HFF-Myc (cell line): ENCODE results near the gene SLC25A26.

Experiments used
- DNase-seq: peaks from one replicate; pipeline ENCODE4 v3.0.0-alpha.2; 2011; ENCODE audit warnings: low read depth; ENCODE audit errors: extremely low read depth
- H3K4me3 ChIP-seq: replicated peaks from 2 replicates; pipeline ENCODE4 v1.5.1; 2011; ENCODE audit warnings: low read depth, mild to moderate bottlenecking, control low read depth, low read length
- TF ChIP-seq, protein P1 (sequence below): IDR thresholded peaks from 2 replicates; pipeline ENCODE4 v1.5.1; 2012; ENCODE audit warnings: mild to moderate bottlenecking, low read depth, low read length, control low read depth; ENCODE audit errors: missing control alignments

SLC25A26 gene

DNA sequence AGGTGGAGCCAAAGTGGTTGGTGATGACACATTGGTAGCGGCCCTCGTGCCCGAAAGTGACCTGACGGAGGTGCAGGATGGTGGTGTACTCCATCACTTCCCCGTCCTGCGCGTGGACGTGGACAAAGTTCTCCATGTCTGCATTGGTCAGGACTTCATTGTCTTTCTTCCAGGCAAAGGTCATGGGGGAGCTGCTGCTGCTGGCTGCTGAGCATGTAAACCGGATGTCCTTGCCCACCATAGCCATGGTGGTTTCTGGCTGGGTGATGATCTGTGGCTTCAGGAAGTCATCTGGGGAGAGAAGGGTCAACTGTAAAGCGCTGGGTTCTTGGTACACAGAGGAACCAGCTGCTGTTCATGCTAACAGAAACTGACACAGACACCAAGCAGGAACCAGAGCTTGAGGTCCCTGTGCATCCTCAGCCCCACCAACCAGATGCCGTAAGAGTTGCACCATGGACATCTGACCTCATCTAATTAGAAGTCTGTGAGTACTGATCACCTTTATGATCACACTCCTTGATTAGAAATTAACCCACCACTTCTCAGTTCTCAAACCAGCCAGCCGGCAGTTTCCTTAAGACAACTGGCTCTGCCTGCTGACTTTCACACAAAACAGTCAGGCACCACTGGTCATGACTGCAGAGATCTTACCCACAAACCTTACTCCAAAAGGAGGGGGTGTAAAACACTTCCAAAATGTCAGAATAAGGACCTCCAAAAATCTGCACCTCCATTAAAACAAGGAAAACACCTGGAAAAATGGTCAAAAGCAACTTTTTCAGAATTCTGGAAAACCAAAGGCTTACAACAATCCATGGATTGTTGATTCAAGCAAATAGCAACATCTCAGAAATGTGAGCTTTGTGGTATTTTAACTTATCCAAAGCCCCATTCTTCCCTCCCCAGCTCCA, 165.5 kb downstream of the SLC25A26 start:
- TF ChIP-seq, protein P1, sequence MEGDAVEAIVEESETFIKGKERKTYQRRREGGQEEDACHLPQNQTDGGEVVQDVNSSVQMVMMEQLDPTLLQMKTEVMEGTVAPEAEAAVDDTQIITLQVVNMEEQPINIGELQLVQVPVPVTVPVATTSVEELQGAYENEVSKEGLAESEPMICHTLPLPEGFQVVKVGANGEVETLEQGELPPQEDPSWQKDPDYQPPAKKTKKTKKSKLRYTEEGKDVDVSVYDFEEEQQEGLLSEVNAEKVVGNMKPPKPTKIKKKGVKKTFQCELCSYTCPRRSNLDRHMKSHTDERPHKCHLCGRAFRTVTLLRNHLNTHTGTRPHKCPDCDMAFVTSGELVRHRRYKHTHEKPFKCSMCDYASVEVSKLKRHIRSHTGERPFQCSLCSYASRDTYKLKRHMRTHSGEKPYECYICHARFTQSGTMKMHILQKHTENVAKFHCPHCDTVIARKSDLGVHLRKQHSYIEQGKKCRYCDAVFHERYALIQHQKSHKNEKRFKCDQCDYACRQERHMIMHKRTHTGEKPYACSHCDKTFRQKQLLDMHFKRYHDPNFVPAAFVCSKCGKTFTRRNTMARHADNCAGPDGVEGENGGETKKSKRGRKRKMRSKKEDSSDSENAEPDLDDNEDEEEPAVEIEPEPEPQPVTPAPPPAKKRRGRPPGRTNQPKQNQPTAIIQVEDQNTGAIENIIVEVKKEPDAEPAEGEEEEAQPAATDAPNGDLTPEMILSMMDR = no peak
- H3K4me3 ChIP-seq = no peak overlapping the region
- no peak for DNase-seq

GRCh38 chr3:66386925-66387650, 166.3 kb downstream of the SLC25A26 start:
- TF ChIP-seq, protein P1 = no peak
- DNase-seq = no peak
- no peak overlapping the region for H3K4me3 ChIP-seq

DNA sequence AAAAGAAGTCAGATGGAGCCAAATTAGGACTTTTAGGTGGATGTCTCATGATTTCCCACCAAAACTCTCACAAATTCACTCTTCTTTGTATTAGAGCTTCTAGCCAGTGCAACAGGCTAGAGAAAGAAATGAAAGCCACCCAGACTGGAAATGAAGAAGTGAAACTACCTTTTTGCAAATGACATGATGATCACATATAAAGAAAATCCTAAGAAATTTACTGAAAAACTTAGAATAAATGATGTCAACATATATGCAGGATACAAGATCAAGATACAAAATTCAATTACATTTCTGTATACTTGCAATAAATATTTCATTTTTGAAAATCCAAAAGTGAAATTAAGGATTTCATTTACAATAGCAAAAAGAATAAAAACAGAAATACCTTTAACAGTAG, 169.2 kb downstream of the SLC25A26 start:
- TF ChIP-seq, protein P1 = no peak
- no peak overlapping the region for H3K4me3 ChIP-seq
- DNase-seq = no peak

- no peak overlapping the region for H3K4me3 ChIP-seq
- no peak for DNase-seq
- TF ChIP-seq, protein P1 = no peak
Observed at GRCh38 chr3:66392512-66392911, 171.7 kb downstream of the SLC25A26 start.

- no peak overlapping the region for H3K4me3 ChIP-seq
- TF ChIP-seq, protein P1 = no peak
Observed at GRCh38 chr3:66392966-66393332, 172.1 kb downstream of the SLC25A26 start.

GRCh38 chr3:66393333-66394005, 172.7 kb downstream of the SLC25A26 start:
- TF ChIP-seq, protein P1 = no peak
- no peak for DNase-seq
- H3K4me3 ChIP-seq = no peak overlapping the region

More at GRCh38 chr3:66392966-66393332, 172.1 kb downstream of the SLC25A26 start:
- DNase-seq = no peak
